ENCODE measurements around the gene RTP3.
"Not testable (repeated sequence)": the region's sequence is repeated elsewhere in the genome, so short reads cannot be mapped to it uniquely, and the experiment has no call there.

Gene RTP3

GRCh38 chr3:46491089-46492070, 6.4 kb upstream of the RTP3 start:
- Histone ChIP-seq H3K4me1 (ENCODE audit: control insufficient read depth, insufficient read depth, low read length) (peaks cover 6% of the 10 kb centered on the region), H3K9ac (ENCODE audit: low read length in 2 of 2) (no peak overlapping the region), H3K9me3 (ENCODE audit: control insufficient read depth in 2 of 2, low read length in 2 of 2) (no peaks in the 10 kb centered on the region), H3K27ac (ENCODE audit: low read length) (no peak overlapping the region), H3K27me3 (ENCODE audit: control insufficient read depth in 1 of 2, insufficient read depth in 2 of 2, low read length in 2 of 2) (no peaks in the 10 kb centered on the region), H3K4me3 (ENCODE audit: low read length in 2 of 2) (no peak overlapping the region), H3K36me3 (ENCODE audit: control insufficient read depth in 2 of 2, insufficient read depth in 2 of 2, low read length in 2 of 2) (no peaks in the 10 kb centered on the region)

- Histone ChIP-seq H3K4me3 (ENCODE audit: low read length in 2 of 2) (no peak overlapping the region), H3K27me3 (ENCODE audit: control insufficient read depth in 1 of 2, insufficient read depth in 2 of 2, low read length in 2 of 2) (no peaks in the 10 kb centered on the region), H3K4me1 (ENCODE audit: control insufficient read depth, insufficient read depth, low read length) (peaks cover 7% of the 10 kb centered on the region), H3K27ac (ENCODE audit: low read length) (no peak overlapping the region), H3K36me3 (ENCODE audit: control insufficient read depth in 2 of 2, insufficient read depth in 2 of 2, low read length in 2 of 2) (no peaks in the 10 kb centered on the region), H3K9ac (ENCODE audit: low read length in 2 of 2) (no peak overlapping the region), H3K9me3 (ENCODE audit: control insufficient read depth in 2 of 2, low read length in 2 of 2) (no peaks in the 10 kb centered on the region)
Observed at GRCh38 chr3:46492890-46493547, 4.8 kb upstream of the RTP3 start.

- H3K9me3 ChIP-seq (ENCODE audit: control insufficient read depth in 2 of 2, low read length in 2 of 2); H3K9ac ChIP-seq (ENCODE audit: low read length in 2 of 2); H3K27me3 ChIP-seq (ENCODE audit: control insufficient read depth in 1 of 2, insufficient read depth in 2 of 2, low read length in 2 of 2); H3K4me1 ChIP-seq (ENCODE audit: control insufficient read depth, insufficient read depth, low read length); H3K27ac ChIP-seq (ENCODE audit: low read length); H3K36me3 ChIP-seq (ENCODE audit: control insufficient read depth in 2 of 2, insufficient read depth in 2 of 2, low read length in 2 of 2); H3K4me3 ChIP-seq (ENCODE audit: low read length in 2 of 2): not testable (repeated sequence)
Observed at GRCh38 chr3:46494491-46494890, 3.3 kb upstream of the RTP3 start.

GRCh38 chr3:46495901-46496456, 1.8 kb upstream of the RTP3 start:
- Histone ChIP-seq H3K9me3 (ENCODE audit: control insufficient read depth in 2 of 2, low read length in 2 of 2) (no peaks in the 10 kb centered on the region), H3K36me3 (ENCODE audit: control insufficient read depth in 2 of 2, insufficient read depth in 2 of 2, low read length in 2 of 2) (no peaks in the 10 kb centered on the region), H3K4me3 (ENCODE audit: low read length in 2 of 2) (no peak overlapping the region), H3K27ac (ENCODE audit: low read length) (no peak overlapping the region), H3K4me1 (ENCODE audit: control insufficient read depth, insufficient read depth, low read length) (peaks cover 2% of the 10 kb centered on the region), H3K27me3 (ENCODE audit: control insufficient read depth in 1 of 2, insufficient read depth in 2 of 2, low read length in 2 of 2) (no peaks in the 10 kb centered on the region), H3K9ac (ENCODE audit: low read length in 2 of 2) (no peak overlapping the region)

GRCh38 chr3:46496746-46497555, 825 bp upstream of the RTP3 start:
- H3K4me3 ChIP-seq (ENCODE audit: low read length in 2 of 2), result no peak overlapping the region
- peaks cover 2% of the 10 kb centered on the region for H3K4me1 ChIP-seq (ENCODE audit: control insufficient read depth, insufficient read depth, low read length)
- H3K9ac ChIP-seq (ENCODE audit: low read length in 2 of 2), result no peak overlapping the region
- H3K27me3 ChIP-seq (ENCODE audit: control insufficient read depth in 1 of 2, insufficient read depth in 2 of 2, low read length in 2 of 2), result no peaks in the 10 kb centered on the region
- no peaks in the 10 kb centered on the region for H3K9me3 ChIP-seq (ENCODE audit: control insufficient read depth in 2 of 2, low read length in 2 of 2)
- H3K27ac ChIP-seq (ENCODE audit: low read length), result no peak overlapping the region
- no peaks in the 10 kb centered on the region for H3K36me3 ChIP-seq (ENCODE audit: control insufficient read depth in 2 of 2, insufficient read depth in 2 of 2, low read length in 2 of 2)

- Histone ChIP-seq H3K4me1 (ENCODE audit: control insufficient read depth, insufficient read depth, low read length) (peaks cover 2% of the 10 kb centered on the region), H3K9ac (ENCODE audit: low read length in 2 of 2) (no peak overlapping the region), H3K4me3 (ENCODE audit: low read length in 2 of 2) (no peak overlapping the region), H3K36me3 (ENCODE audit: control insufficient read depth in 2 of 2, insufficient read depth in 2 of 2, low read length in 2 of 2) (no peaks in the 10 kb centered on the region), H3K27me3 (ENCODE audit: control insufficient read depth in 1 of 2, insufficient read depth in 2 of 2, low read length in 2 of 2) (no peaks in the 10 kb centered on the region), H3K27ac (ENCODE audit: low read length) (no peak overlapping the region), H3K9me3 (ENCODE audit: control insufficient read depth in 2 of 2, low read length in 2 of 2) (no peaks in the 10 kb centered on the region)
Observed at GRCh38 chr3:46498916-46499519, 1.2 kb downstream of the RTP3 start.

- Histone ChIP-seq H3K27ac (ENCODE audit: low read length) (no peak overlapping the region), H3K4me1 (ENCODE audit: control insufficient read depth, insufficient read depth, low read length) (peaks cover 2% of the 10 kb centered on the region), H3K27me3 (ENCODE audit: control insufficient read depth in 1 of 2, insufficient read depth in 2 of 2, low read length in 2 of 2) (no peaks in the 10 kb centered on the region), H3K9ac (ENCODE audit: low read length in 2 of 2) (no peak overlapping the region), H3K4me3 (ENCODE audit: low read length in 2 of 2) (no peak overlapping the region), H3K36me3 (ENCODE audit: control insufficient read depth in 2 of 2, insufficient read depth in 2 of 2, low read length in 2 of 2) (no peaks in the 10 kb centered on the region), H3K9me3 (ENCODE audit: control insufficient read depth in 2 of 2, low read length in 2 of 2) (no peaks in the 10 kb centered on the region)
Observed at GRCh38 chr3:46500656-46501635, 3.2 kb downstream of the RTP3 start.

- Histone ChIP-seq H3K9ac (ENCODE audit: low read length in 2 of 2) (no peak overlapping the region), H3K4me1 (ENCODE audit: control insufficient read depth, insufficient read depth, low read length) (no peaks in the 10 kb centered on the region)
Observed at GRCh38 chr3:46501702-46502101, 3.9 kb downstream of the RTP3 start.

GRCh38 chr3:46503200-46503874, 5.6 kb downstream of the RTP3 start:
- H3K4me3 ChIP-seq (ENCODE audit: low read length in 2 of 2), result no peak overlapping the region
- no peaks in the 10 kb centered on the region for H3K4me1 ChIP-seq (ENCODE audit: control insufficient read depth, insufficient read depth, low read length)
- H3K27me3 ChIP-seq (ENCODE audit: control insufficient read depth in 1 of 2, insufficient read depth in 2 of 2, low read length in 2 of 2), result no peaks in the 10 kb centered on the region
- H3K9me3 ChIP-seq (ENCODE audit: control insufficient read depth in 2 of 2, low read length in 2 of 2), result no peaks in the 10 kb centered on the region
- H3K9ac ChIP-seq (ENCODE audit: low read length in 2 of 2), result no peak overlapping the region
- H3K36me3 ChIP-seq (ENCODE audit: control insufficient read depth in 2 of 2, insufficient read depth in 2 of 2, low read length in 2 of 2), result no peaks in the 10 kb centered on the region
- no peak overlapping the region for H3K27ac ChIP-seq (ENCODE audit: low read length)

More at GRCh38 chr3:46501702-46502101, 3.9 kb downstream of the RTP3 start:
- H3K4me3 ChIP-seq (ENCODE audit: low read length in 2 of 2), result no peak overlapping the region
- H3K9me3 ChIP-seq (ENCODE audit: control insufficient read depth in 2 of 2, low read length in 2 of 2), result no peaks in the 10 kb centered on the region
- no peak overlapping the region for H3K27ac ChIP-seq (ENCODE audit: low read length)
- no peaks in the 10 kb centered on the region for H3K36me3 ChIP-seq (ENCODE audit: control insufficient read depth in 2 of 2, insufficient read depth in 2 of 2, low read length in 2 of 2)
- no peaks in the 10 kb centered on the region for H3K27me3 ChIP-seq (ENCODE audit: control insufficient read depth in 1 of 2, insufficient read depth in 2 of 2, low read length in 2 of 2)

Measured in stomach smooth muscle (tissue), 2 donors.